HEK293 (cell line): ENCODE data around the gene TRDMT1.

Experiments
- FEZF1 ChIP-seq: fragments of 450-650 bp; formaldehyde crosslinking; IDR thresholded peaks from 2 replicates; pipeline ENCODE4 v1.5.1; 2016; ENCODE audit warnings: missing biosample characterization, missing genetic modification characterization
- GLIS2 ChIP-seq: fragments of 450-650 bp; formaldehyde crosslinking; IDR thresholded peaks from 2 replicates; pipeline ENCODE4 v1.5.1; 2016; ENCODE audit warnings: missing biosample characterization, missing genetic modification characterization
- KLF7 ChIP-seq: fragments of 450-650 bp; formaldehyde crosslinking; IDR thresholded peaks from 2 replicates; pipeline ENCODE4 v1.5.1; 2016; ENCODE audit warnings: missing biosample characterization, missing genetic modification characterization, borderline replicate concordance
- OVOL3 ChIP-seq: fragments of 450-650 bp; formaldehyde crosslinking; IDR thresholded peaks from 2 replicates; pipeline ENCODE4 v1.5.1; 2016; ENCODE audit warnings: missing biosample characterization, missing genetic modification characterization
- PRDM10 ChIP-seq: fragments of 450-650 bp; formaldehyde crosslinking; IDR thresholded peaks from 2 replicates; pipeline ENCODE4 v1.5.1; 2016; ENCODE audit warnings: missing biosample characterization, missing genetic modification characterization
- PRDM6 ChIP-seq: fragments of 450-650 bp; formaldehyde crosslinking; IDR thresholded peaks from 2 replicates; pipeline ENCODE4 v1.5.1; 2017; ENCODE audit warnings: missing biosample characterization, missing genetic modification characterization
- WT1 ChIP-seq: fragments of 450-650 bp; formaldehyde crosslinking; IDR thresholded peaks from 2 replicates; pipeline ENCODE4 v1.5.1; 2016; ENCODE audit warnings: missing biosample characterization, missing genetic modification characterization
- ZBTB1 ChIP-seq: fragments of 450-650 bp; formaldehyde crosslinking; IDR thresholded peaks from 2 replicates; pipeline ENCODE4 v1.5.1; 2016; ENCODE audit warnings: missing biosample characterization, missing genetic modification characterization
- ZBTB17 ChIP-seq: fragments of 450-650 bp; formaldehyde crosslinking; IDR thresholded peaks from 2 replicates; pipeline ENCODE4 v1.5.1; 2016; ENCODE audit warnings: missing biosample characterization, missing genetic modification characterization
- ZBTB20 ChIP-seq: fragments of 450-650 bp; formaldehyde crosslinking; IDR thresholded peaks from 2 replicates; pipeline ENCODE4 v1.5.1; 2016; ENCODE audit warnings: missing biosample characterization, missing genetic modification characterization
- ZBTB21 ChIP-seq: fragments of 450-650 bp; formaldehyde crosslinking; IDR thresholded peaks from 2 replicates; pipeline ENCODE4 v1.5.1; 2017; ENCODE audit warnings: missing biosample characterization, missing genetic modification characterization
- ZBTB48 ChIP-seq: fragments of 450-650 bp; formaldehyde crosslinking; IDR thresholded peaks from 2 replicates; pipeline ENCODE4 v1.5.1; 2016; ENCODE audit warnings: missing biosample characterization, missing genetic modification characterization
- ZEB2 ChIP-seq: fragments of 450-650 bp; formaldehyde crosslinking; IDR thresholded peaks from 2 replicates; pipeline ENCODE4 v1.5.1; 2016; ENCODE audit warnings: missing biosample characterization, missing genetic modification characterization
- ZFP37 ChIP-seq: fragments of 450-650 bp; formaldehyde crosslinking; IDR thresholded peaks from 2 replicates; pipeline ENCODE4 v1.5.1; 2016; ENCODE audit warnings: missing biosample characterization, missing genetic modification characterization
- ZIC2 ChIP-seq: fragments of 450-650 bp; formaldehyde crosslinking; IDR thresholded peaks from 2 replicates; pipeline ENCODE4 v1.5.1; 2016; ENCODE audit warnings: missing biosample characterization, missing genetic modification characterization
- ZNF146 ChIP-seq: fragments of 450-650 bp; formaldehyde crosslinking; IDR thresholded peaks from 2 replicates; pipeline ENCODE4 v1.5.1; 2016; ENCODE audit warnings: missing biosample characterization, missing genetic modification characterization
- ZNF175 ChIP-seq: fragments of 450-650 bp; formaldehyde crosslinking; IDR thresholded peaks from 2 replicates; pipeline ENCODE4 v1.5.1; 2016; ENCODE audit warnings: missing biosample characterization, missing genetic modification characterization
- ZNF2 ChIP-seq: fragments of 450-650 bp; formaldehyde crosslinking; IDR thresholded peaks from 2 replicates; pipeline ENCODE4 v1.5.1; 2016; ENCODE audit warnings: missing biosample characterization, missing genetic modification characterization
- ZNF211 ChIP-seq: fragments of 450-650 bp; formaldehyde crosslinking; IDR thresholded peaks from 2 replicates; pipeline ENCODE4 v1.5.1; 2016; ENCODE audit warnings: low read depth, missing biosample characterization, missing genetic modification characterization
- ZNF248 ChIP-seq: fragments of 450-650 bp; formaldehyde crosslinking; IDR thresholded peaks from 2 replicates; pipeline ENCODE4 v1.5.1; 2017; ENCODE audit warnings: missing biosample characterization, missing genetic modification characterization
- ZNF513 ChIP-seq: fragments of 450-650 bp; IDR thresholded peaks from 2 replicates; pipeline ENCODE4 v1.5.1; 2018; ENCODE audit warnings: missing biosample characterization, missing genetic modification characterization
- ZNF571 ChIP-seq: fragments of 450-650 bp; formaldehyde crosslinking; IDR thresholded peaks from 2 replicates; pipeline ENCODE4 v1.5.0; 2017; ENCODE audit warnings: missing biosample characterization, missing genetic modification characterization
- ZNF645 ChIP-seq: fragments of 450-650 bp; formaldehyde crosslinking; IDR thresholded peaks from 2 replicates; pipeline ENCODE4; 2016; ENCODE audit warnings: missing biosample characterization, missing genetic modification characterization
- ZNF670 ChIP-seq: fragments of 450-650 bp; formaldehyde crosslinking; IDR thresholded peaks from 2 replicates; pipeline ENCODE4 v1.5.1; 2016; ENCODE audit warnings: missing biosample characterization, missing genetic modification characterization, low read depth
- ZNF747 ChIP-seq: fragments of 450-650 bp; formaldehyde crosslinking; IDR thresholded peaks from 2 replicates; pipeline ENCODE4 v1.5.1; 2016; ENCODE audit warnings: missing biosample characterization, missing genetic modification characterization
- ZNF76 ChIP-seq: fragments of 450-650 bp; formaldehyde crosslinking; IDR thresholded peaks from 2 replicates; pipeline ENCODE4; 2016; ENCODE audit warnings: low read depth, missing biosample characterization, missing genetic modification characterization, borderline replicate concordance
- ZSCAN30 ChIP-seq: fragments of 450-650 bp; IDR thresholded peaks from 2 replicates; pipeline ENCODE4 v1.5.1; 2018; ENCODE audit warnings: missing biosample characterization, mild to moderate bottlenecking, missing genetic modification characterization, moderate library complexity
- TF ChIP-seq, protein P1 (sequence below): fragments of 450-650 bp; formaldehyde crosslinking; IDR thresholded peaks from 2 replicates; pipeline ENCODE4 v1.5.1; 2017; ENCODE audit warnings: missing biosample characterization, mild to moderate bottlenecking, missing genetic modification characterization, moderate library complexity
- TF ChIP-seq, protein P2 (sequence below): fragments of 450-650 bp; formaldehyde crosslinking; IDR thresholded peaks from 2 replicates; pipeline ENCODE4 v1.5.1; 2017; ENCODE audit warnings: missing biosample characterization, missing genetic modification characterization

TRDMT1 gene

GRCh38 chr10:17229967-17230682 is 28.7 kb upstream of the TRDMT1 start (continued):
- peak; percentile 35; the same call in 1 of the 2 replicates for TF ChIP-seq PRDM6
- peak; percentile 69; the same call in 1 of the 2 replicates for TF ChIP-seq ZBTB48 (tag by site-specific recombination)
- no peak for TF ChIP-seq ZNF747 (tag by site-specific recombination)
- peak; percentile 97 for TF ChIP-seq KLF7
- no peak for TF ChIP-seq ZNF146
- TF ChIP-seq ZNF211 (tag by site-specific recombination) = no peak
- no peak for TF ChIP-seq ZNF571 (tag by site-specific recombination)
- TF ChIP-seq, protein P1, sequence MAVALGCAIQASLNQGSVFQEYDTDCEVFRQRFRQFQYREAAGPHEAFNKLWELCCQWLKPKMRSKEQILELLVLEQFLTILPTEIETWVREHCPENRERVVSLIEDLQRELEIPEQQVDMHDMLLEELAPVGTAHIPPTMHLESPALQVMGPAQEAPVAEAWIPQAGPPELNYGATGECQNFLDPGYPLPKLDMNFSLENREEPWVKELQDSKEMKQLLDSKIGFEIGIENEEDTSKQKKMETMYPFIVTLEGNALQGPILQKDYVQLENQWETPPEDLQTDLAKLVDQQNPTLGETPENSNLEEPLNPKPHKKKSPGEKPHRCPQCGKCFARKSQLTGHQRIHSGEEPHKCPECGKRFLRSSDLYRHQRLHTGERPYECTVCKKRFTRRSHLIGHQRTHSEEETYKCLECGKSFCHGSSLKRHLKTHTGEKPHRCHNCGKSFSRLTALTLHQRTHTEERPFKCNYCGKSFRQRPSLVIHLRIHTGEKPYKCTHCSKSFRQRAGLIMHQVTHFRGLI = no peak; the same call in 1 of the 2 replicates
- TF ChIP-seq FEZF1 (tag by site-specific recombination) = peak; percentile 45
- TF ChIP-seq ZNF175 (tag by site-specific recombination) = no peak
- TF ChIP-seq WT1 (tag by site-specific recombination) = peak; percentile 54; the same call in 1 of the 2 replicates
- TF ChIP-seq ZSCAN30 (tag by site-specific recombination) = peak; percentile 37; the same call in 1 of the 2 replicates
- TF ChIP-seq GLIS2 (tag by site-specific recombination) = peak; percentile 96
- 0 out of 2 replicates have a peak, but pooled peaks have one; percentile 14 for TF ChIP-seq OVOL3 (tag by site-specific recombination)
- TF ChIP-seq ZNF645 (tag by site-specific recombination) = peak; percentile 81; the same call in 1 of the 2 replicates
- TF ChIP-seq ZNF248 (tag by site-specific recombination) = no peak
- peak; percentile 73 for TF ChIP-seq ZNF2 (tag by site-specific recombination)
- TF ChIP-seq ZEB2 = peak; percentile 65; the same call in 1 of the 2 replicates
- TF ChIP-seq ZBTB17 = peak; percentile 40
- no peak for TF ChIP-seq ZNF670 (tag by site-specific recombination)
- TF ChIP-seq ZFP37 = no peak
- TF ChIP-seq ZNF76 = peak; percentile 55; the same call in 1 of the 2 replicates
- TF ChIP-seq ZBTB21 = peak; percentile 70
- TF ChIP-seq ZBTB1 (tag by site-specific recombination) = 0 out of 2 replicates have a peak, but pooled peaks have one; percentile 50
- TF ChIP-seq PRDM10 = peak; percentile 63
- TF ChIP-seq, protein P2, sequence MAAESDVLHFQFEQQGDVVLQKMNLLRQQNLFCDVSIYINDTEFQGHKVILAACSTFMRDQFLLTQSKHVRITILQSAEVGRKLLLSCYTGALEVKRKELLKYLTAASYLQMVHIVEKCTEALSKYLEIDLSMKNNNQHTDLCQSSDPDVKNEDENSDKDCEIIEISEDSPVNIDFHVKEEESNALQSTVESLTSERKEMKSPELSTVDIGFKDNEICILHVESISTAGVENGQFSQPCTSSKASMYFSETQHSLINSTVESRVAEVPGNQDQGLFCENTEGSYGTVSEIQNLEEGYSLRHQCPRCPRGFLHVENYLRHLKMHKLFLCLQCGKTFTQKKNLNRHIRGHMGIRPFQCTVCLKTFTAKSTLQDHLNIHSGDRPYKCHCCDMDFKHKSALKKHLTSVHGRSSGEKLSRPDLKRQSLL = no peak
- TF ChIP-seq ZIC2 (tag by site-specific recombination) = 0 out of 2 replicates have a peak, but pooled peaks have one; percentile 41
- TF ChIP-seq ZNF513 (tag by site-specific recombination) = peak; percentile 38; the same call in 1 of the 2 replicates
- peak; percentile 60; the same call in 1 of the 2 replicates for TF ChIP-seq ZBTB20 (tag by site-specific recombination)
